Right atrium auricular region (tissue), 2 donors: ENCODE measurements around the gene DOC2B. TPM values are rescaled to one million over a fixed set of nuclear protein-coding genes. Genes with fewer than 3 reads are reported as not detected.
"Not testable (repeated sequence)": the region's sequence is repeated elsewhere in the genome, so short reads cannot be mapped to it uniquely, and the experiment has no call there.

Experiments used
- DNase-seq: peaks from one replicate; pipeline ENCODE4 v3.0.0-alpha.2; 2019; ENCODE audit warnings: low spot score
- H3K27ac ChIP-seq, 2 donors: fragments of 200-600 bp; sonication (generic); 1 replicate in 1 of 2; 2 replicates in 1 of 2; pipeline ENCODE4 v1.5.1; 2016 to 2019
- H3K27me3 ChIP-seq, 2 donors: fragments of 200-600 bp; sonication (generic); one replicate each; pipeline versions ENCODE4 v1.5.1 to v1.6.0; 2017 to 2019
- H3K36me3 ChIP-seq: fragments of 200-600 bp; sonication (generic); one replicate; pipeline ENCODE4 v1.5.1; 2016
- H3K4me1 ChIP-seq, 2 donors: fragments of 200-600 bp; sonication (generic); one replicate each; pipeline versions ENCODE4 v1.5.1 to v1.6.0; 2017 to 2019
- H3K4me3 ChIP-seq, 2 donors: fragments of 200-600 bp; sonication (generic); 1 replicate in 1 of 2; 2 replicates in 1 of 2; pipeline ENCODE4 v1.5.1; 2017 to 2019; ENCODE audit warnings: mild to moderate bottlenecking in 1 of 2, moderate library complexity in 1 of 2
- H3K9me3 ChIP-seq, 2 donors: fragments of 200-600 bp; sonication (generic); one replicate each; pipeline ENCODE4 v1.5.1; 2019
- total RNA-seq, 2 donors: library from RNA; depleted of rRNA; stranded (reverse); fragments of >200 nt; gene quantifications; one replicate each; pipeline ENCODE4 v1.1.0, GENCODE V29; 2016
- TF ChIP-seq, protein P1 (sequence below), 2 donors: fragments of 200-600 bp; sonication (generic); IDR thresholded peaks; one replicate each; pipeline ENCODE4 v1.5.1; 2019; ENCODE audit warnings: antibody characterized with exemption in 2 of 2

The DOC2B gene
- total RNA-seq, 2 donors from 2014 or later: 2.4 to 2.6 TPM

DNA sequence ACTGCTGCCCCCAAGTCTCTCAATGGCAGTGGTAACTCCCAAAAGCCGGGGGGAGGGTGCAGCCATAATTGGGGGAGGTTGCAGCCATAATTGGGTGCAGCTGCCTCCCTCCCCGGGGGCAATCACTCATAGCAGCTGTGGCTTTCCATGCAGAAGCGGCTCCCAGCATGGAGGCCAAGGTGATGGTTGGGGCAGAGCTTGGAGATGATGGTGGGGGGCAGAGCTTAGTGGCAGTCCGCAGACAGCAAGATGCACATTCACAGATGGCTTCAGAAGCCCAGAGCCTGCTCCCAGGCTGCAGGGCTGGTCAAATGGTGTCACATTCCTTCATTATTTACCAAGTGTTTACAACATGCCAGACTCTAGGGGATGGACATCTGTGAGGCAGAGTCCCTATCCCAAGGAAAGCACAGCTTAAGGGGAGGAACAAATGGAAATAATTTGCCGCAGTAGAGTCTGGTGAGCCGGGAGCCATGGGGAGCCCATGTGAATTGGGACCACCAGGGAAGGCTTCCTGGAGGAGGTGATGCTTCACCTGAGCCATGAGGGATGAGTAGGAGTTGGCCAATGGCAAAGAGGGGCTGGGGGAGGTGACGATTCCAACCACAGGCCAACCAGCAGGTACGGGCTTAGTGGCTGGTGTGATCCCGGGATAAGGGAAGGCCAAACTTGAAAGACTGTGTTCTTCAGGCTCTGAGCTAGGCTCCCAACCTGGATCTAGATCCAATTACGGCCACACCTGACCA, 8.1 kb downstream of the DOC2B start:
- Histone ChIP-seq H3K27me3 (no peaks in the 10 kb centered on the region), H3K9me3 (no peaks in the 10 kb centered on the region), H3K4me3 (no peak overlapping the region), H3K27ac (no peak overlapping the region), H3K36me3 (no peaks in the 10 kb centered on the region), H3K4me1 (no peaks in the 10 kb centered on the region)
- DNase-seq: no peak
- TF ChIP-seq, protein P1, sequence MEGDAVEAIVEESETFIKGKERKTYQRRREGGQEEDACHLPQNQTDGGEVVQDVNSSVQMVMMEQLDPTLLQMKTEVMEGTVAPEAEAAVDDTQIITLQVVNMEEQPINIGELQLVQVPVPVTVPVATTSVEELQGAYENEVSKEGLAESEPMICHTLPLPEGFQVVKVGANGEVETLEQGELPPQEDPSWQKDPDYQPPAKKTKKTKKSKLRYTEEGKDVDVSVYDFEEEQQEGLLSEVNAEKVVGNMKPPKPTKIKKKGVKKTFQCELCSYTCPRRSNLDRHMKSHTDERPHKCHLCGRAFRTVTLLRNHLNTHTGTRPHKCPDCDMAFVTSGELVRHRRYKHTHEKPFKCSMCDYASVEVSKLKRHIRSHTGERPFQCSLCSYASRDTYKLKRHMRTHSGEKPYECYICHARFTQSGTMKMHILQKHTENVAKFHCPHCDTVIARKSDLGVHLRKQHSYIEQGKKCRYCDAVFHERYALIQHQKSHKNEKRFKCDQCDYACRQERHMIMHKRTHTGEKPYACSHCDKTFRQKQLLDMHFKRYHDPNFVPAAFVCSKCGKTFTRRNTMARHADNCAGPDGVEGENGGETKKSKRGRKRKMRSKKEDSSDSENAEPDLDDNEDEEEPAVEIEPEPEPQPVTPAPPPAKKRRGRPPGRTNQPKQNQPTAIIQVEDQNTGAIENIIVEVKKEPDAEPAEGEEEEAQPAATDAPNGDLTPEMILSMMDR (IDR thresholded peaks at IDR 0.05): no peak

DNA sequence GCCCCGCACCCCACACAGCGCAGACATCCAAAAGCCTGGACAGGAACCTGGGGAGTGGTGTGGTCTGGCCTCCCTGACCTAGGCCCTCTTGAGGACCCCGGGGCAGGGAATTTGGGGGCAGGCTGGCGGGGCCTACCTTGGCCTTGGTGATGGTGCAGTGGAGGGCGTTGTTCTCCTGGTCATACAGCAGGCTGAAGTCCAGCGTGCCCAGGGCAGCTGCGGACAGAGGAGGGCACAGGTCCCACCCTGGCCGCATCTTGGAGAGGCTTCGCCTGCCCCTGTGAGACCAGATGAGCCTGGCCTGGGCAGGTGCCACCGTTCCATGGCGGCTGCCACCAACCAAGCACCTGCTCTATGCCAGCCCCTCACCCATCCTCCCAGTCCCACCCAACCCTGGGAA, 9.0 kb downstream of the DOC2B start:
- Histone ChIP-seq H3K27me3 (no peaks in the 10 kb centered on the region), H3K36me3 (no peaks in the 10 kb centered on the region), H3K27ac (no peak overlapping the region), H3K9me3 (no peaks in the 10 kb centered on the region), H3K4me3 (no peak overlapping the region), H3K4me1 (no peaks in the 10 kb centered on the region)
- DNase-seq: no peak
- TF ChIP-seq, protein P1 (IDR thresholded peaks at IDR 0.05): no peak

DNA sequence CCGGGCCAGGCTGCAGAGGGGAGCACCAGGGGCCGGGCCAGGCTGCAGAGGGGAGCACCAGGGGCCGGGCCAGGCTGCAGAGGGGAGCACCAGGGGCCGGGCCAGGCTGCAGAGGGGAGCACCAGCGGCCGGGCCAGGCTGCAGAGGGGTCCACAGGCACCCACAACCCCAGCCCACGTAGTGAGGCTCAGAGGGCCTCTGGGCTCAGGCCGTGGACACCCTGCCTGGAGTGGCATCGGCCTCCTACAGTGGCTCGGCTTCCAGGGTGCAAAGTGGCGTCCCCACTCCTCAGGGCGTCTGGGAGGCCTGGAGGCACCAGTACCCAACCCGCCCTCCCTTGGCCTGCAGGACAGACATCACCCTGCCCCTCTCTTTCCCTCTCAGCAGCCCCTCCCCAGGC, 9.6 kb downstream of the DOC2B start:
- no peaks in the 10 kb centered on the region for H3K36me3 ChIP-seq
- no peaks in the 10 kb centered on the region for H3K9me3 ChIP-seq
- TF ChIP-seq, protein P1 (IDR thresholded peaks at IDR 0.05): no peak
- H3K27ac ChIP-seq: no peak overlapping the region
- no peak overlapping the region for H3K4me3 ChIP-seq
- H3K4me1 ChIP-seq: no peaks in the 10 kb centered on the region
- no peak for DNase-seq
- H3K27me3 ChIP-seq: no peaks in the 10 kb centered on the region

DNA sequence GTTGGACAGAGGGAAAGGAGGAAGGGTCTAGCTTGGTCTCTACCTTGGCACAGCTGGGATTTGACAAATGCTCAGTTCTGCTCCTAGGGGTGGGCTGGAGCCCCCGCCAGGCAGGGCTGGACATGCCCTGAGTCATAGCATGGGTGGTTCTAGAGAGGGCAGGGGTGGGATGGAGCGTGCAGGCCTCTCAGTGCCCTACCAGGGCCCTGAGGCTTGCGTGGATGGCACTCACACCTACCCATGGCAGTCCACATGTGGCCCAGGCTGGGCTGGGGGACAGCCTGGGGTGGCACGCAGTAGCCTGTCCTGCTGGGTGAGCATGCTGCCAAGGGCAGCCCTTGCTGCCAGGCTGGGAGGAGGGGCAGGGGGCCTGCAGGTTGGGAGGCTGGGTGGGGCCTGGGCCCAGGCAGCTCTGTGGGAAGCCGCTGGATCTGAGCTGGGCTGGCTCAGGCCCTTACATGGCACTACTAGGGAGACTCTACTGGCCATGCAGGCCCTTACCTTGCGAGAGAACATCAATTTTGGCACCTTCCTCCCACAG, 11.2 kb downstream of the DOC2B start:
- Histone ChIP-seq H3K27me3 (no peaks in the 10 kb centered on the region), H3K9me3 (no peaks in the 10 kb centered on the region), H3K36me3 (no peaks in the 10 kb centered on the region), H3K4me3 (no peak overlapping the region), H3K27ac (no peak overlapping the region), H3K4me1 (no peaks in the 10 kb centered on the region)
- TF ChIP-seq, protein P1 (IDR thresholded peaks at IDR 0.05): no peak
- DNase-seq: no peak

DNA sequence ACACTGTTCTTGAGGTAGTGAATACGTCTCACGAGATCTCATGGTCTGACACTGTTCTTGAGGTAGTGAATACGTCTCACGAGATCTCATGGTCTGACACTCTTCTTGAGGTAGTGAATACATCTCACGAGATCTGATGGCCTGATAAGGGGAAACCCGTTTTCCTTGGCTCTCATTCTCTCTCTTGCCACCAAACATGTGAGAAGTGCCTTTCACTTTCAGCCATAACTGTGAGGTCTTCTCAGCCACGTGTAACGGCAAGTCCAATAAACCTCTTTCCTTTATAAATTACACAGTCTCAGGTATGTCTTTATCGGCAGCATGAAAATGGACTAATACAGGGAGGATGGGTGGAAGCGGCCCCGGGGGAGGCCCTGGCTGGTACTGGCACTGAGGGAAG, 12.8 kb downstream of the DOC2B start:
- not testable (repeated sequence) for H3K9me3 ChIP-seq, H3K27me3 ChIP-seq, DNase-seq, H3K4me3 ChIP-seq, H3K36me3 ChIP-seq, H3K4me1 ChIP-seq, H3K27ac ChIP-seq

DNA sequence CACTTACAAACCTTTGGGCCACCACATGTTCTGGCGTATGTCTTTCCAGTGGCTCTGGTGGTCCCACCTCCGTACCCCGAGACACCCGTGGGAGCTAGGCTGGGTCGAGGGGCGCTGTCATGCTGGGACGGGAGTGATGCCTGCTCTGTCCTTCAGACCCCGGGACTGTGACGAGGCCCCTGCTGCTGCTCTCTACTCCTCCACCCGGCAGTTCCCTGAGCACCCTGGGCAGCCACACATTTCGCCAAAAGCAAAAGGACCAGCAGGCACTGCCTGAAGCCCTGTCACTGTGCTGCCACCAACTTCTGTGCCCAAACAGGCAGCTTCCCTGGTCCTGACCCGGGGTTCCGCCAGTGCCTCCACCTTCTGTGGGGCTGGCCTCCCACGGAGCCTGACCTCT, 15.5 kb downstream of the DOC2B start:
- no peaks in the 10 kb centered on the region for H3K27me3 ChIP-seq
- no peak overlapping the region for H3K4me3 ChIP-seq
- no peak overlapping the region for H3K27ac ChIP-seq
- H3K9me3 ChIP-seq: no peaks in the 10 kb centered on the region
- TF ChIP-seq, protein P1 (IDR thresholded peaks at IDR 0.05): no peak
- no peak for DNase-seq
- no peaks in the 10 kb centered on the region for H3K36me3 ChIP-seq
- no peaks in the 10 kb centered on the region for H3K4me1 ChIP-seq
